Measurements from ENCODE around the gene CD2BP2. TPM values are rescaled to one million over a fixed set of nuclear protein-coding genes. Genes with fewer than 3 reads are reported as not detected.
"Not testable (repeated sequence)": the region's sequence is repeated elsewhere in the genome, so short reads cannot be mapped to it uniquely, and the experiment has no call there.

CD2BP2 gene
- total and polyA plus RNA-seq, 2 donors (not counting 1 experiment from before 2014, with no cell fraction given), result 26.1 to 80.1 TPM

GRCh38 chr16:30340621-30341020 lies 14.5 kb downstream of the CD2BP2 start:
- no peaks in the 10 kb centered on the region for H4K20me1 ChIP-seq (ENCODE audit: control insufficient read depth, insufficient read depth, low read length, poor library complexity, severe bottlenecking)
- H3K9ac ChIP-seq (ENCODE audit: low read length), result no peak overlapping the region
- no peaks in the 10 kb centered on the region for H3K27me3 ChIP-seq (replicated peaks in 1 of 4; ENCODE audit: control extremely low read depth in 1 of 4, control insufficient read depth in 3 of 4, insufficient read depth in 4 of 4, low read length in 3 of 4)
- H3K79me2 ChIP-seq (ENCODE audit: control insufficient read depth, insufficient read depth, low read length), result peaks cover 15% of the 10 kb centered on the region
- 76% methylated on average over 12 of the region's 13 CpGs for WGBS (ENCODE audit: insufficient coverage)
- H3K9me3 Mint-ChIP-seq (ENCODE audit: insufficient read depth), result no peaks in the 10 kb centered on the region
- H3K4me2 ChIP-seq (replicated peaks; ENCODE audit: low read depth, low read length, poor library complexity, severe bottlenecking), result no peak overlapping the region
- TF ChIP-seq EZH2 (IDR thresholded peaks at IDR 0.05; ENCODE audit: borderline replicate concordance, insufficient read depth, low read depth, low read length, poor library complexity, severe bottlenecking), result no peak
- TF ChIP-seq, protein P1, sequence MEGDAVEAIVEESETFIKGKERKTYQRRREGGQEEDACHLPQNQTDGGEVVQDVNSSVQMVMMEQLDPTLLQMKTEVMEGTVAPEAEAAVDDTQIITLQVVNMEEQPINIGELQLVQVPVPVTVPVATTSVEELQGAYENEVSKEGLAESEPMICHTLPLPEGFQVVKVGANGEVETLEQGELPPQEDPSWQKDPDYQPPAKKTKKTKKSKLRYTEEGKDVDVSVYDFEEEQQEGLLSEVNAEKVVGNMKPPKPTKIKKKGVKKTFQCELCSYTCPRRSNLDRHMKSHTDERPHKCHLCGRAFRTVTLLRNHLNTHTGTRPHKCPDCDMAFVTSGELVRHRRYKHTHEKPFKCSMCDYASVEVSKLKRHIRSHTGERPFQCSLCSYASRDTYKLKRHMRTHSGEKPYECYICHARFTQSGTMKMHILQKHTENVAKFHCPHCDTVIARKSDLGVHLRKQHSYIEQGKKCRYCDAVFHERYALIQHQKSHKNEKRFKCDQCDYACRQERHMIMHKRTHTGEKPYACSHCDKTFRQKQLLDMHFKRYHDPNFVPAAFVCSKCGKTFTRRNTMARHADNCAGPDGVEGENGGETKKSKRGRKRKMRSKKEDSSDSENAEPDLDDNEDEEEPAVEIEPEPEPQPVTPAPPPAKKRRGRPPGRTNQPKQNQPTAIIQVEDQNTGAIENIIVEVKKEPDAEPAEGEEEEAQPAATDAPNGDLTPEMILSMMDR (IDR thresholded peaks at IDR 0.05), result no peak
- intact Hi-C loops (cut with micrococcal nuclease), result no loop called here
- H3K9me3 ChIP-seq (ENCODE audit: control extremely low read depth in 1 of 3, control insufficient read depth in 2 of 3, insufficient read depth in 1 of 3, low read length in 2 of 3), result no peaks in the 10 kb centered on the region
- H3K4me3 ChIP-seq (ENCODE audit: control extremely low read depth in 1 of 5, extremely low read depth in 1 of 5, insufficient read depth in 1 of 5, low read depth in 2 of 5, low read length in 4 of 5), result no peak overlapping the region
- H3K27me3 Mint-ChIP-seq, result no peaks in the 10 kb centered on the region
- ChIA-PET POLR2A (interaction anchor here (0.7 kb wide), 1 partner anchor 255 kb away, joined by 14 read pairs; no protein-coding TSS in a partner anchor), CTCF (no interaction called here)
- ATAC-seq (ENCODE audit: low read depth), result no peak
- H3K4me1 ChIP-seq (ENCODE audit: control insufficient read depth in 2 of 2, insufficient read depth in 2 of 2, low read length in 2 of 2), result peaks cover 15 to 21% of the 10 kb centered on the region in 2 donors
- no peak overlapping the region for H3K4me3 Mint-ChIP-seq
- no peaks in the 10 kb centered on the region for H3K36me3 ChIP-seq (replicated peaks in 1 of 2; ENCODE audit: control extremely low read depth in 1 of 2, control insufficient read depth in 1 of 2, extremely low read depth in 1 of 2, insufficient read depth in 2 of 2, low read length in 1 of 2)
- DNase-seq, result no peak
- H3K27ac Mint-ChIP-seq, result no peak overlapping the region
- peaks cover 14% of the 10 kb centered on the region for H3K4me1 Mint-ChIP-seq
- H2AFZ ChIP-seq (ENCODE audit: insufficient read depth, low read depth, low read length, poor library complexity, severe bottlenecking), result no peak overlapping the region
- H3K27ac ChIP-seq (ENCODE audit: low read length in 2 of 2), result no peak overlapping the region

DNA sequence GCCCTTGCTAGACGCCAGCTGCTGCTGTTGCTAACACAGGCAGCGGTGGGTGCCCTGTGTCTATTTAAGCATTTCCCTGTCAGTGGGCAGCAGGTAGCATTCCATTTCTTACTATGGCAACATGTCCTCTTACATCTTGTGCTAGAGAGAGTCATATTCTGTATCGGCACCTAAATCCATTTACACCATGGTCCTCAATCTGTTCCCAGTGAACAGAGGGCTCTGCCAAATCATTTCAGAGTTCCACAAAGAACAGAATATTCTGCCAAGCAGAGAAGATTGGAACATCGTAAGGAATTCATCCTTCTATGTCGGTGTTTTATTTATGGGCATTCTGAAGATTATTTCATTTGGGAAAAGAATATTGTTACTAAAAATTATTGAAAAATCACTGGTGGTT lies 16.4 kb downstream of the CD2BP2 start:
- H3K9me3 Mint-ChIP-seq (ENCODE audit: insufficient read depth); ATAC-seq (ENCODE audit: low read depth); intact Hi-C loops (cut with micrococcal nuclease); H3K9ac ChIP-seq (ENCODE audit: low read length); H3K27me3 Mint-ChIP-seq; H3K9me3 ChIP-seq (ENCODE audit: control extremely low read depth in 1 of 3, control insufficient read depth in 2 of 3, insufficient read depth in 1 of 3, low read length in 2 of 3); DNase-seq; POLR2A ChIA-PET; H4K20me1 ChIP-seq (ENCODE audit: control insufficient read depth, insufficient read depth, low read length, poor library complexity, severe bottlenecking); H3K27ac ChIP-seq (ENCODE audit: low read length in 2 of 2); H3K4me3 ChIP-seq (ENCODE audit: control extremely low read depth in 1 of 5, extremely low read depth in 1 of 5, insufficient read depth in 1 of 5, low read depth in 2 of 5, low read length in 4 of 5); CTCF ChIA-PET; H3K4me2 ChIP-seq (replicated peaks; ENCODE audit: low read depth, low read length, poor library complexity, severe bottlenecking); H3K36me3 ChIP-seq (replicated peaks in 1 of 2; ENCODE audit: control extremely low read depth in 1 of 2, control insufficient read depth in 1 of 2, extremely low read depth in 1 of 2, insufficient read depth in 2 of 2, low read length in 1 of 2); H3K27me3 ChIP-seq (replicated peaks in 1 of 4; ENCODE audit: control extremely low read depth in 1 of 4, control insufficient read depth in 3 of 4, insufficient read depth in 4 of 4, low read length in 3 of 4); H2AFZ ChIP-seq (ENCODE audit: insufficient read depth, low read depth, low read length, poor library complexity, severe bottlenecking); H3K4me3 Mint-ChIP-seq; H3K27ac Mint-ChIP-seq: not testable (repeated sequence)
- WGBS (ENCODE audit: insufficient coverage), result no CpG with 5 or more reads among the region's 5 CpGs
- Histone ChIP-seq H3K4me1 (ENCODE audit: control insufficient read depth in 2 of 2, insufficient read depth in 2 of 2, low read length in 2 of 2) (peaks cover 16 to 23% of the 10 kb centered on the region in 2 donors), H3K79me2 (ENCODE audit: control insufficient read depth, insufficient read depth, low read length) (peaks cover 12% of the 10 kb centered on the region)
- H3K4me1 Mint-ChIP-seq, result peaks cover 19% of the 10 kb centered on the region

- peaks cover 12% of the 10 kb centered on the region for H3K79me2 ChIP-seq (ENCODE audit: control insufficient read depth, insufficient read depth, low read length)
- H3K27ac Mint-ChIP-seq; intact Hi-C loops (cut with micrococcal nuclease); CTCF ChIA-PET; H3K27me3 ChIP-seq (replicated peaks in 1 of 4; ENCODE audit: control extremely low read depth in 1 of 4, control insufficient read depth in 3 of 4, insufficient read depth in 4 of 4, low read length in 3 of 4); H3K4me3 Mint-ChIP-seq; H3K4me3 ChIP-seq (ENCODE audit: control extremely low read depth in 1 of 5, extremely low read depth in 1 of 5, insufficient read depth in 1 of 5, low read depth in 2 of 5, low read length in 4 of 5); POLR2A ChIA-PET; H3K27me3 Mint-ChIP-seq; H4K20me1 ChIP-seq (ENCODE audit: control insufficient read depth, insufficient read depth, low read length, poor library complexity, severe bottlenecking); H3K4me2 ChIP-seq (replicated peaks; ENCODE audit: low read depth, low read length, poor library complexity, severe bottlenecking); H3K36me3 ChIP-seq (replicated peaks in 1 of 2; ENCODE audit: control extremely low read depth in 1 of 2, control insufficient read depth in 1 of 2, extremely low read depth in 1 of 2, insufficient read depth in 2 of 2, low read length in 1 of 2); DNase-seq; H3K9me3 ChIP-seq (ENCODE audit: control extremely low read depth in 1 of 3, control insufficient read depth in 2 of 3, insufficient read depth in 1 of 3, low read length in 2 of 3); H3K9ac ChIP-seq (ENCODE audit: low read length); H3K27ac ChIP-seq (ENCODE audit: low read length in 2 of 2); H3K9me3 Mint-ChIP-seq (ENCODE audit: insufficient read depth); H2AFZ ChIP-seq (ENCODE audit: insufficient read depth, low read depth, low read length, poor library complexity, severe bottlenecking); ATAC-seq (ENCODE audit: low read depth): not testable (repeated sequence)
- 100% methylated on average over 5 of the region's 10 CpGs for WGBS (ENCODE audit: insufficient coverage)
- H3K4me1 ChIP-seq (ENCODE audit: control insufficient read depth in 2 of 2, insufficient read depth in 2 of 2, low read length in 2 of 2), result peaks cover 16 to 23% of the 10 kb centered on the region in 2 donors
- peaks cover 22% of the 10 kb centered on the region for H3K4me1 Mint-ChIP-seq
Measured at GRCh38 chr16:30337964-30338357, 17.1 kb downstream of the CD2BP2 start.

Data from B cell (primary cell).